Thoracic aorta (tissue), 2 donors: ENCODE results near the gene OCA2. TPM values are rescaled to one million over a fixed set of nuclear protein-coding genes. Genes with fewer than 3 reads are reported as not detected.

Experiments used
- ATAC-seq: fragments of 150-250 bp; one replicate; pipeline ENCODE4 v1.8.0; 2017; ENCODE audit warnings: low read depth; ENCODE audit not compliant: insufficient number of reproducible peaks, low FRiP score
- DNase-seq: peaks from one replicate; pipeline ENCODE4 v3.0.0-alpha.2; 2020; ENCODE audit warnings: low spot score
- H3K27ac ChIP-seq, 2 donors: fragments of 200-600 bp; sonication (generic); 1 replicate in 1 of 2; 2 replicates in 1 of 2; pipeline ENCODE4 v1.5.1; 2016; ENCODE audit warnings: mild to moderate bottlenecking in 2 of 2, moderate library complexity in 2 of 2
- H3K27me3 ChIP-seq: fragments of 200-600 bp; sonication (generic); replicated peaks from 2 replicates; pipeline ENCODE4 v1.6.0; 2016; ENCODE audit warnings: mild to moderate bottlenecking; ENCODE audit not compliant: insufficient read depth
- H3K36me3 ChIP-seq: fragments of 200-600 bp; sonication (generic); one replicate; pipeline ENCODE4 v1.5.1; 2016
- H3K4me1 ChIP-seq, 2 donors: fragments of 200-600 bp; sonication (generic); 1 replicate in 1 of 2; 2 replicates in 1 of 2; pipeline versions ENCODE4 v1.5.1 to v1.6.0; 2016; ENCODE audit warnings: low read depth in 2 of 2, mild to moderate bottlenecking in 1 of 2; ENCODE audit not compliant: control insufficient read depth in 1 of 2
- H3K4me3 ChIP-seq: fragments of 200-600 bp; sonication (generic); 2 replicates; pipeline ENCODE4 v1.5.1; 2016; ENCODE audit warnings: mild to moderate bottlenecking
- H3K9me3 ChIP-seq: fragments of 200-600 bp; sonication (generic); 2 replicates; pipeline ENCODE4 v1.5.1; 2016
- total RNA-seq, 2 donors: library from RNA; depleted of rRNA; stranded (reverse); fragments of >200 nt; gene quantifications; one replicate each; pipeline versions ENCODE4 v1.1.0 to v1.2.3, GENCODE V29; 2016
- TF ChIP-seq, protein P1 (sequence below): fragments of 200-600 bp; sonication (generic); IDR thresholded peaks from one replicate; pipeline ENCODE4 v1.5.1; 2019; ENCODE audit warnings: antibody characterized with exemption

The OCA2 gene
- total RNA-seq, 2 donors from 2014 or later, result 8.0 to 14.8 TPM

DNA sequence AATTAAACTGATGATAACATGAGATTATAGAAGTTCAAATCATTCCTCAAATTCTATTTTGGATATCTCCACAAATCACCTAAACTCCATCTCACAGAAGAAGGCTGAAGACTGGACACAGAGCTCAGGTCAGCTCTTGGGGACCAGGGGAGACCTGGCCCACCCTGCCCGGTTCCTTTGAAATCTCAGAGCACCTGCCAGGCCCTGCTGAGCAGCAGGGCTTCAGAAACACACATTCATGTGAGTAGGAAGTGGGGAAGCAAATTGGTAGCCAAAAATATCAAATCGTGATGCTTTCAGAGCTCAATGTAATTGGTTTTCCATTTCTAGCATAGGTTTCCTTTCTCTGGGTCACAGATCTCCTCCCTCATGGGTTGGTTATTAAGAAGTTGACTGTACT, 76.2 kb downstream of the OCA2 start:
- Histone ChIP-seq H3K36me3 (no peaks in the 10 kb centered on the region), H3K27me3 (no peaks in the 10 kb centered on the region)
- DNase-seq, result no peak

DNA sequence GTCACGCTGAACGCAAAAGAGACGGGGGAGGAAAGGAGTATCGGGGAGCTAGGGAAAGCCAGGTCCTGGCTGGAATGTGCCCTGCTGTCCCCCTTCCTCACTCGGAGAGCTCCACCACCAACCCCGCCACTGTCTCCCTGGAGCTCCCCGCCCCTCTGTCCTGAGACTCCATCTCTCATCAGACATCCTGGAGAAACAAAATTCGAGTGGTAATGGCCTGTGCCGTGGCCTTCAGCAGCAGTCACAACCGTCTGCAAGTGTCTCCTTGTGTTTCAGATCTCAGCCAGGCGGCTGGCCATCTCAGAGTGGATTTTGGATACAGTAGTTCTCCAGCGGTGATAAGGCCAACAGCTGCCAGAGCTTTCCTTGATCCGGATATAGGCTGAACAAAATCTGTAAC, 76.9 kb downstream of the OCA2 start:
- no peaks in the 10 kb centered on the region for H3K36me3 ChIP-seq
- no peaks in the 10 kb centered on the region for H3K27me3 ChIP-seq
- no peak overlapping the region for H3K27ac ChIP-seq
- no peak overlapping the region for H3K4me3 ChIP-seq
- no peaks in the 10 kb centered on the region for H3K9me3 ChIP-seq
- H3K4me1 ChIP-seq, result peaks cover 0 to 5% of the 10 kb centered on the region in 2 donors
- no peak for DNase-seq
- TF ChIP-seq, protein P1, sequence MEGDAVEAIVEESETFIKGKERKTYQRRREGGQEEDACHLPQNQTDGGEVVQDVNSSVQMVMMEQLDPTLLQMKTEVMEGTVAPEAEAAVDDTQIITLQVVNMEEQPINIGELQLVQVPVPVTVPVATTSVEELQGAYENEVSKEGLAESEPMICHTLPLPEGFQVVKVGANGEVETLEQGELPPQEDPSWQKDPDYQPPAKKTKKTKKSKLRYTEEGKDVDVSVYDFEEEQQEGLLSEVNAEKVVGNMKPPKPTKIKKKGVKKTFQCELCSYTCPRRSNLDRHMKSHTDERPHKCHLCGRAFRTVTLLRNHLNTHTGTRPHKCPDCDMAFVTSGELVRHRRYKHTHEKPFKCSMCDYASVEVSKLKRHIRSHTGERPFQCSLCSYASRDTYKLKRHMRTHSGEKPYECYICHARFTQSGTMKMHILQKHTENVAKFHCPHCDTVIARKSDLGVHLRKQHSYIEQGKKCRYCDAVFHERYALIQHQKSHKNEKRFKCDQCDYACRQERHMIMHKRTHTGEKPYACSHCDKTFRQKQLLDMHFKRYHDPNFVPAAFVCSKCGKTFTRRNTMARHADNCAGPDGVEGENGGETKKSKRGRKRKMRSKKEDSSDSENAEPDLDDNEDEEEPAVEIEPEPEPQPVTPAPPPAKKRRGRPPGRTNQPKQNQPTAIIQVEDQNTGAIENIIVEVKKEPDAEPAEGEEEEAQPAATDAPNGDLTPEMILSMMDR, result no peak
- ATAC-seq, result no peak

More for the DNA sequence above, 76.2 kb downstream of the OCA2 start:
- Histone ChIP-seq H3K27ac (no peak overlapping the region), H3K9me3 (no peaks in the 10 kb centered on the region), H3K4me1 (peaks cover 0 to 5% of the 10 kb centered on the region in 2 donors), H3K4me3 (no peak overlapping the region)
- ATAC-seq, result no peak
- TF ChIP-seq, protein P1, result no peak

DNA sequence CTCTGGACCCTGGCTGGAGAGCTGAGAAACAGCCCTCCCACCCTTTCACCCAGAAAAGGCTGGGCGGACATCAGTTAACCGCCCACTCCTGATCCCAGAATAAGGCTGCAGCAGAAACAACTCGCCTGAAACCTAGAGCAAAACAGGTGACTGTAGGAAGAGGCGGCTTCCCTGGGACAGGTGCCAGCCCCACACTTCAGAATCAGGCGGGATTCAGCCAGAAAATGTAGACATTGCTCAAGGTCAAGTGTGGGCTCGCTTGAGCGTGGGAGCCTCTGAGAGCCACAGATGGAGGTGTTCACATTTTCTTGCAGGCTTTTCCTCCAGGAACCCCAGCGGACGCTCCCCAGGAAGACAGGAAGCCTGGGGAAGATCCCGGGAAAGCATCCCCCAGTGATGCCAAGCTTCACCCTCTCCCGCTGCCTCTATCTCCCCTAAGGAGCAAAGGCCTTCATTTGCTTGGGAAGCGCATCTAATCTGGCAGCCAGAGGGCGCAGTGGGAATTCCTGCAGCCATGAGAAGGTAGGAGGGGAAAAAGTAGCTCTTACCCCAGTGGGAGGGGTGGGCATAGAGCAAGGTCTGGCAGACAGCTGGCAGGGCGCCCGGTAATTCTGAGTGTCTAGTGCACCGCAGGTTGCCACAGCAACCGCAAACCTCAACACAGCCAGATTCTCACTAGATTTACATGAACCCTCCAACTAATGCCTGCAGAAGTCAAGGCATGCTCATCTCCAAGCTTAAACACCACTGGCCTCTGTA, 77.7 kb downstream of the OCA2 start:
- H3K36me3 ChIP-seq, result no peaks in the 10 kb centered on the region
- no peak overlapping the region for H3K27ac ChIP-seq
- H3K4me1 ChIP-seq, result peaks cover 0 to 5% of the 10 kb centered on the region in 2 donors
- H3K4me3 ChIP-seq, result no peak overlapping the region
- peak; percentile 33 for DNase-seq
- no peaks in the 10 kb centered on the region for H3K9me3 ChIP-seq
- H3K27me3 ChIP-seq, result no peaks in the 10 kb centered on the region
- no peak for ATAC-seq
- TF ChIP-seq, protein P1, result peak; percentile 41

DNA sequence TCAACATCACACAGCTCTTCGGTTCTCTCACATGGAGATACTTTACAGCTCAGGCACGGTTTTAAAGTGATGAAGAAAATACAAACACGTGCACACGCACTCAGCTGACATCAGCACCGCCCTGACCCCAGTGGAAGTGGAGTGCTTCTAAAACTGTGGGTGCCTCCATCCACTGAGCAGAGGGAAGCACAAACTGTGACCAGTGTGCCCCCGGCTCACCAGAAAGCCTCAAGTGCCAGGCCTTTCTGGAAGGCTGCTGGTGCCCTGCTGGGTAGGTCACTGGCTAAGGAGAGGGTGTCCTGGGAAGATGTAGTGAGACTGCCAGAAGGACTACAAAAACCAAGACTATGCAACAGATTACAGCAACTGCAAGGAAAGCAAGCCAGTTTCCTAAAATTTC, 78.5 kb downstream of the OCA2 start:
- Histone ChIP-seq H3K27me3 (no peaks in the 10 kb centered on the region), H3K4me3 (no peak overlapping the region), H3K27ac (no peak overlapping the region), H3K9me3 (no peaks in the 10 kb centered on the region), H3K36me3 (no peaks in the 10 kb centered on the region), H3K4me1 (peaks cover 0 to 5% of the 10 kb centered on the region in 2 donors)
- DNase-seq (no peak), ATAC-seq (no peak)
- TF ChIP-seq, protein P1, result no peak

DNA sequence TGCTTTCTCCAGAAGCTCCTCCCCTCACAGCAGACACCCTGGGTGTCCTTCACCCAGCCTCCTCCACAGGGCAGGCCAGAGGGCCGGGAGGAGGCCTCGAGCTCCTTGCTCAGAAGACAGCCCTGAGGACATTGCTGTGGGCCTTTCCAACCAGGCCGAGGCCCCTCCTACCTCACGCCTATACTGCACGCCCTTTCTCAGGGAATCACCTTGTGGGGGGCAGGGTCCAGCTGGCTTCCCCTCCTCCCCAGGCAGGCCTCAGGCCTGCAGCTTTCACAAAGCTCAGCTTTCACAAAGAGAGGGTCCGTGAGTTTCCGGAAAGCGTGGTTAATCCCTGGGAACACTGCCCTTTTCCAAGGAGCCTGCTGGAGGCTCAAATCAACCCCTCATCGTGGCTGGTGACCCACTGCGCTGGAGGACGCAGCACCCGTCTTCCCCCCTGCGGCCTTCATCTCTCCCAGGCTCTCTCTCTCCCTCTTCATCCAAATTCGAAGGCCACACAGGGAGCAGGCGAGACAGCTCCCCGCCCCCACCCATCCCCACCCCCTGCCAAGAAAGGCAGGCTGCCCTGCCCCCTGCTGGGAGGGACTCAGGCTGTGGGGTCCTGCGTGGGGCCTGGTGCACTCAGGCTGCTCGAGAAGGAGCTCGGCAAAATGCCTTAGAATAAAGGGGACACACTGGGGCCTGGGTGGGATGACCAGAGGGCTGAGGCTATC, 79.4 kb downstream of the OCA2 start:
- Histone ChIP-seq H3K27ac (no peak overlapping the region), H3K4me1 (peaks cover 0 to 5% of the 10 kb centered on the region in 2 donors), H3K4me3 (no peak overlapping the region), H3K36me3 (no peaks in the 10 kb centered on the region), H3K9me3 (no peaks in the 10 kb centered on the region), H3K27me3 (no peaks in the 10 kb centered on the region)
- no peak for DNase-seq
- ATAC-seq, result no peak
- TF ChIP-seq, protein P1, result no peak
